Measurements from ENCODE around the gene C16orf86. TPM values are rescaled to one million over a fixed set of nuclear protein-coding genes. Genes with fewer than 3 reads are reported as not detected.

Gene C16orf86
- total RNA-seq, 1 donor from 2014 or later: 1.7 TPM

DNA sequence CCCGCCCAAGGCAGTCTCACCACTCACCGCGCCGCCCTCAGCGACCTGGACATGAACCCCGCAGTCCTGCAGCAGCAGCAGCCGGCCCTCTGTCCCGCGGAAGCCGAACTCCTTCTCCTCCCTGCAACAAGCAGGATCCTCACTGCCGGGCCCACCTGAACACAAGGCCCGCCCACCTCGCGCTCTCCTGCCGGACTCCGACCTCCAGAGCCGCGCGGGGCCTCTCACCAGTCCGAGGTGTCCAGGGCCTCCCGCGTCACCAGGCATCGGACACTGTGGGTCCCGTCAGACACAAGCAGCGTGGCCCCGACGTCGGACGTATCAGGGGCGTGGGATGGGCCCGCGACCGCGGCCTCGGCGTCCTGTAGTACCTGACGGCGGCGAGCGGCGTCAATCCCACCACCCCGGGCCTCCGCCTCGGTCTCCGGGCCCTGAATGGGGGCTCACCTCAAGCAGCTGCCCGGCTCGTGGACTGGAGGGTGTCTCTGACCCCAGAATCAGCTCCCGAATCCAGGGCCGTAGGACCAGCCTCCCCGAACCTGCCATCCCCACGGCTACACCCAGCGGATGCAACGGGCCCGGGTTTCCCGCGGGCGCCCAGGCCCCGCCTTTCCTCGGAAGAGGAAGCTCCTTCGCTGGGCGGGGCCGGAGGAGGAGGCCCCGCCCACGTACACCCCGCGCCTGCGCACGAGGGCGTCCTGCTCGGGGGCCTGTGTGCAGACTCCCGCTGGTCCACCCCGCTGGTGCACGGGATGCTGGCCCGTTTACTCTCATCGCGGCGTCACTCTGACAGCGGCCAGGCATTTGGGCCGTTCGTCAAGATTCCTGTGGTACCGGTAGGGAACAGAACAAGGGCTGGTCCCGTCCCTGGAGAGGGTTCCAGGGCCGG, 6.7 kb upstream of the C16orf86 start, which contains the start of gene ACD:
ACD (minus strand) TSS at position 586 of the 889 bp plus-strand sequence; CDS start at position 546, 40 bp downstream.
- Mint-ChIP-seq H3K4me1 (peaks cover 20% of the 10 kb centered on the region), H3K27ac (ENCODE audit: unreplicated experiment) (peak within 1 kb of the TSS; percentile 96), H3K27me3 (ENCODE audit: low read depth) (peaks cover 19% of the 10 kb centered on the region), H3K4me3 (peak within 1 kb of the TSS; percentile 98), H3K36me3 (ENCODE audit: low read depth) (peaks cover 3% of the 10 kb centered on the region), H3K9me3 (no peaks in the 10 kb centered on the region)
- peak; percentile 88 for DNase-seq (ENCODE audit: low read depth, low spot score)
- TF ChIP-seq, protein P1, sequence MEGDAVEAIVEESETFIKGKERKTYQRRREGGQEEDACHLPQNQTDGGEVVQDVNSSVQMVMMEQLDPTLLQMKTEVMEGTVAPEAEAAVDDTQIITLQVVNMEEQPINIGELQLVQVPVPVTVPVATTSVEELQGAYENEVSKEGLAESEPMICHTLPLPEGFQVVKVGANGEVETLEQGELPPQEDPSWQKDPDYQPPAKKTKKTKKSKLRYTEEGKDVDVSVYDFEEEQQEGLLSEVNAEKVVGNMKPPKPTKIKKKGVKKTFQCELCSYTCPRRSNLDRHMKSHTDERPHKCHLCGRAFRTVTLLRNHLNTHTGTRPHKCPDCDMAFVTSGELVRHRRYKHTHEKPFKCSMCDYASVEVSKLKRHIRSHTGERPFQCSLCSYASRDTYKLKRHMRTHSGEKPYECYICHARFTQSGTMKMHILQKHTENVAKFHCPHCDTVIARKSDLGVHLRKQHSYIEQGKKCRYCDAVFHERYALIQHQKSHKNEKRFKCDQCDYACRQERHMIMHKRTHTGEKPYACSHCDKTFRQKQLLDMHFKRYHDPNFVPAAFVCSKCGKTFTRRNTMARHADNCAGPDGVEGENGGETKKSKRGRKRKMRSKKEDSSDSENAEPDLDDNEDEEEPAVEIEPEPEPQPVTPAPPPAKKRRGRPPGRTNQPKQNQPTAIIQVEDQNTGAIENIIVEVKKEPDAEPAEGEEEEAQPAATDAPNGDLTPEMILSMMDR (conservative IDR thresholded peaks at IDR 0.05): no peak

DNA sequence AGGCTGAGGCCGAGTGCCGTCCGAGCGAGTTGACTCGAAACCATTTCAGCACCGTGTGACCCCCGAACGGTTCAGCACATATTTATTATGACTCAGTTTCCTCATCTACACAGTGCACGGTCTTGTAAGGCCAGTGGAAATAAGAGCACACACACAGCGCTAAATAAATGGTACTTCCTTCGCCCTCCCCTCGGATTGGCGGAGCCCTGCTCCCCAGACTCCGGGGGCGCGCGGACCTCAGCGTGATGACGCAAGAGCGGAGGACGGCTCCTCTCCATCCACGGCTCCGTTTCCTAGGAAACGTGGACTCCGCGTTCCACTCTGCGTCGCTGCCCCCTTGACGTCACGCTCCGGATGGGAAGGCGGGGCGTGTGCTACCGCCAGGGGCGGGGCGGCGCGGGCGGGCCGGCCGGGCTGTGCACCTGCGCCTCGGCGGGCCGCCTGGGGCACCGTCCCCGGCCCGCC, 6.0 kb upstream of the C16orf86 start, which contains the start of gene PARD6A:
PARD6A (plus strand) TSS at position 397 of the 465 bp plus-strand sequence. CDS start 79 bp downstream, outside the sequence.
- H3K9me3 Mint-ChIP-seq: no peaks in the 10 kb centered on the region
- peaks cover 3% of the 10 kb centered on the region for H3K36me3 Mint-ChIP-seq (ENCODE audit: low read depth)
- H3K4me3 Mint-ChIP-seq: peak within 1 kb of the TSS; percentile 98
- DNase-seq (ENCODE audit: low read depth, low spot score): peak; percentile 84
- TF ChIP-seq, protein P1 (conservative IDR thresholded peaks at IDR 0.05): no peak
- peak within 1 kb of the TSS; percentile 96 for H3K27ac Mint-ChIP-seq (ENCODE audit: unreplicated experiment)
- peaks cover 12% of the 10 kb centered on the region for H3K27me3 Mint-ChIP-seq (ENCODE audit: low read depth)
- H3K4me1 Mint-ChIP-seq: peaks cover 27% of the 10 kb centered on the region

DNA sequence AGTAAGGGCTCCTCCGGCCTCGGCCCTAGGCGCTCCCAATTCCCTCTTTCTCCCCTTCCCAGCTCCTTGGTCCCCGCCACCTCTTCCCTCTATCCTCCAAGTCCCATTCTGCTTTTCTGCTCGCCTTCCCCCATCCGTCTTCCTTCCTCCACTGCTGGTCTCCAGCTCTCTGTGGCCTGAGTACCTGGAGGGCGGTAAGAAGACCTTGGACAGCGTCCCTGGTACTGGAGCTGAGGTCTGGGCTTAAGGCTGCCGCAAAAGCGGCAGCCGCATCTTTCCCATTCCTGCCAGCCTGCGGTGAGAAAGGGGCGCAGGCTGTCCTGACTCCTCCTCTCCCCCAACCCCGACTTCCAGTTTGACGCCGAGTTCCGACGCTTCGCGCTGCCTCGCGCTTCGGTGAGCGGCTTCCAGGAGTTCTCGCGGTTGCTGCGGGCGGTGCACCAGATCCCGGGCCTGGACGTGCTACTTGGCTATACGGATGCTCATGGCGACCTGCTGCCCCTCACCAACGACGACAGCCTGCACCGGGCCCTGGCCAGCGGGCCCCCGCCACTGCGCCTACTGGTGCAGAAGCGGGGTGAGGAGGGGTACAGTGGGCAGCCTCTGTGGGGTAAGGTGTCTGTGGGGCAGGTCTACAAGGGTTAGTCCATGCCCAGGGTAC, 5.4 kb upstream of the C16orf86 start:
- Mint-ChIP-seq H3K9me3 (no peaks in the 10 kb centered on the region), H3K27me3 (ENCODE audit: low read depth) (peaks cover 8% of the 10 kb centered on the region), H3K4me3 (peak overlapping the region; percentile 94), H3K36me3 (ENCODE audit: low read depth) (peaks cover 3% of the 10 kb centered on the region), H3K27ac (ENCODE audit: unreplicated experiment) (no peak overlapping the region), H3K4me1 (peaks cover 29% of the 10 kb centered on the region)
- DNase-seq (ENCODE audit: low read depth, low spot score): no peak
- TF ChIP-seq, protein P1 (conservative IDR thresholded peaks at IDR 0.05): no peak

DNA sequence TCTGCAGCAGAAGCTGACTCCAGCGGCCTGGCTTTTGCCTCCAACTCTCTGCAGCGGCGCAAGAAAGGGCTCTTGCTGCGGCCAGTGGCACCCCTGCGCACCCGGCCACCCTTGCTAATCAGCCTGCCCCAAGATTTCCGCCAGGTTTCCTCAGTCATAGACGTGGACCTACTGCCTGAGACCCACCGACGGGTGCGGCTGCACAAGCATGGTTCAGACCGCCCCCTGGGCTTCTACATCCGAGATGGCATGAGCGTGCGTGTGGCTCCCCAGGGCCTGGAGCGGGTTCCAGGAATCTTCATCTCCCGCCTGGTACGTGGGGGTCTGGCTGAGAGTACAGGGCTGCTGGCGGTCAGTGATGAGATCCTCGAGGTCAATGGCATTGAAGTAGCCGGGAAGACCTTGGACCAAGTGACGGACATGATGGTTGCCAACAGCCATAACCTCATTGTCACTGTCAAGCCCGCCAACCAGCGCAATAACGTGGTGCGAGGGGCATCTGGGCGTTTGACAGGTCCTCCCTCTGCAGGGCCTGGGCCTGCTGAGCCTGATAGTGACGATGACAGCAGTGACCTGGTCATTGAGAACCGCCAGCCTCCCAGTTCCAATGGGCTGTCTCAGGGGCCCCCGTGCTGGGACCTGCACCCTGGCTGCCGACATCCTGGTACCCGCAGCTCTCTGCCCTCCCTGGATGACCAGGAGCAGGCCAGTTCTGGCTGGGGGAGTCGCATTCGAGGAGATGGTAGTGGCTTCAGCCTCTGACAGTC, 4.5 kb upstream of the C16orf86 start:
- H3K27ac Mint-ChIP-seq (ENCODE audit: unreplicated experiment): no peak overlapping the region
- H3K27me3 Mint-ChIP-seq (ENCODE audit: low read depth): peaks cover 8% of the 10 kb centered on the region
- peak overlapping the region; percentile 94 for H3K4me3 Mint-ChIP-seq
- peaks cover 3% of the 10 kb centered on the region for H3K36me3 Mint-ChIP-seq (ENCODE audit: low read depth)
- DNase-seq (ENCODE audit: low read depth, low spot score): no peak
- TF ChIP-seq, protein P1 (conservative IDR thresholded peaks at IDR 0.05): no peak
- no peaks in the 10 kb centered on the region for H3K9me3 Mint-ChIP-seq
- H3K4me1 Mint-ChIP-seq: peaks cover 29% of the 10 kb centered on the region

DNA sequence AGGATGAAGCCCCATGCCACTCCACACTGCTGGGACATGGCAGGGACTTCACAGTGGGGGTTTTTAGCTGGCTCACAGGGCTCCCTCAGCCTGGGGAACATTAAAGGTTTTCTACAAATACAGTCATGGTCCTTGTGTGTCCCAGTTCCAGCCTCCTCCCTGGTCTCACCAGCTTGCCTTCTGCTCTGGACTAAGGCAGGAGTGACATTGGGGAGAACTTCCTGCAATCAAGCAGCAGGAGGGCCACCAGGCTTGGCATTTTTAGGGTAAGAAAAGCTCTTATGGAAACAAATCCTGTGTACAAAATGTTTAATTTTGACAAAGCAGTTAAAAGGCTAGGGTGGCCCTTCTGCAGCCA, 4.0 kb upstream of the C16orf86 start:
- no peak for DNase-seq (ENCODE audit: low read depth, low spot score)
- TF ChIP-seq, protein P1 (conservative IDR thresholded peaks at IDR 0.05): no peak
- Mint-ChIP-seq H3K9me3 (no peaks in the 10 kb centered on the region), H3K4me1 (peaks cover 29% of the 10 kb centered on the region), H3K27ac (ENCODE audit: unreplicated experiment) (no peak overlapping the region), H3K27me3 (ENCODE audit: low read depth) (peaks cover 8% of the 10 kb centered on the region), H3K36me3 (ENCODE audit: low read depth) (peaks cover 3% of the 10 kb centered on the region), H3K4me3 (peak overlapping the region; percentile 38)

All from neural crest cell (in vitro differentiated cells).